NCI-H345 (cell line): ENCODE results near the gene NOLC1.

Source experiments
- DNase-seq: peaks from one replicate; lab custom pipeline; 2025; lab: John Stamatoyannopoulos, UW

Gene NOLC1

DNA sequence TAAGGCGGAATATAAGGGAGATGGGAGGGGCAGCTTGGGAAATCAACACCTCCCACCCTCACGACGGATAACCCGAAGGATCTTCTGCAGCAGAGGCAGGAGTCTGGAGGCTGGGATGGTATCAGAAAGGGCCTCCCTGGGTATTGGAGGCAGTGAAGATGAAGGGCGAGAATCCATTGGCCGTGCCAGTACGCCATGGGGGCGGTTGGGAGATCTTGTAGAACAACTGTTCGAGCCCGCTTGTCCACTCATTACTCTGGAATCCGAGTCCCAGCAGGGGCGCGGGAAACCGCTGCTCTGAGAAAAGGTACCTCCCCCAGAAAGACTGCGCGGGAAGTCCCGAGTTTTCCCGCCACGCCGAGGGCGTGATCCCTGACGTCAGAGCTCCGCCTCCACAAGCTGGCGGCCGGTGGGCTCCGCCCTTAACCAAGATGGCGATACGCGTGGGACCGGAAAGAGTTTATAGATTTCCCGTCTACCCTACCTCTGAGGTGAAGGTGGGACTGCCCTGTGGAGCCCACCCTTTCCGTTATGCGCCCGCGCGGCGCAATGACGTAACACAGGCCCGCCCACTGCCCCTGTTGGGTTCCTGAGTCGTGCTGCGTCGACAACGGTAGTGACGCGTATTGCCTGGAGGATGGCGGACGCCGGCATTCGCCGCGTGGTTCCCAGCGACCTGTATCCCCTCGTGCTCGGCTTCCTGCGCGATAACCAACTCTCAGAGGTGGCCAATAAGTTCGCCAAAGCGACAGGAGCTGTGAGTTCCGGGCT, at the start of gene NOLC1:
NOLC1 (plus strand) TSS at position 616 of the 771 bp plus-strand sequence; CDS start at position 638, 22 bp downstream.
- peak; percentile 97 for DNase-seq

GRCh38 chr10:102102421-102102820, 49.8 kb upstream of the NOLC1 start:
- DNase-seq: no peak

- DNase-seq: no peak
These were observed 45.2 kb upstream of the NOLC1 start for GRCh38 chr10:102106998-102107397.

GRCh38 chr10:102109166-102110116, 42.7 kb upstream of the NOLC1 start:
- DNase-seq: no peak

GRCh38 chr10:102111276-102111675, 40.9 kb upstream of the NOLC1 start:
- DNase-seq: no peak

DNA sequence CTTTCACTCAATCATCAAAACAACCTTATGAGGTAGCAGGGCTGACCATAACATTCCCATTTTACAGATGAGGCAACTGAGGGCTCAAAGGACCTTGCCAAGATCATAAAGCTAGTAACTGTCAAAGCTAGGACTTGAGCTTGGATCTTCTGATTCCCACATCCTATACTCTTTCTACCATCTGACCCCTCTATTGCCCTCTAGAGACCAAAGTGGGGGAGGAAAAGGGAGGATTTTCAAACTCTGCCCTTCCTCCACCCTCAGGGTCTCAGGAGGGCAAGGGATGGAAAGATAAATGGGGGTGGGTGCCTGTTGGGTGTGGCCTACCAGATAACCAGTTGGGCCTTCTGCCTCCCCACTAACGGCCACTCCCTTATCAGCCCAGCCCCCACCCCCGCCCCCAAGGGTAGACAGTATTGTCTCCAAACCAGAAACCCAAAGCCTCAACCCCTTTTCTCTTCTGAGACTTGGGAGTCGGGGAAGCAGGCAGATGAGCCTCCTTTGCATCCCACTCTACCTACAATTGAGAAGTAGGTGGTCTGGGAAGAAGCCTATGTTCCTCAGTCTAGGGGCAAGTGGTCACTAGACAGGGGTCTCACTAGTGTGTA, 39.9 kb upstream of the NOLC1 start:
- no peak for DNase-seq

DNA sequence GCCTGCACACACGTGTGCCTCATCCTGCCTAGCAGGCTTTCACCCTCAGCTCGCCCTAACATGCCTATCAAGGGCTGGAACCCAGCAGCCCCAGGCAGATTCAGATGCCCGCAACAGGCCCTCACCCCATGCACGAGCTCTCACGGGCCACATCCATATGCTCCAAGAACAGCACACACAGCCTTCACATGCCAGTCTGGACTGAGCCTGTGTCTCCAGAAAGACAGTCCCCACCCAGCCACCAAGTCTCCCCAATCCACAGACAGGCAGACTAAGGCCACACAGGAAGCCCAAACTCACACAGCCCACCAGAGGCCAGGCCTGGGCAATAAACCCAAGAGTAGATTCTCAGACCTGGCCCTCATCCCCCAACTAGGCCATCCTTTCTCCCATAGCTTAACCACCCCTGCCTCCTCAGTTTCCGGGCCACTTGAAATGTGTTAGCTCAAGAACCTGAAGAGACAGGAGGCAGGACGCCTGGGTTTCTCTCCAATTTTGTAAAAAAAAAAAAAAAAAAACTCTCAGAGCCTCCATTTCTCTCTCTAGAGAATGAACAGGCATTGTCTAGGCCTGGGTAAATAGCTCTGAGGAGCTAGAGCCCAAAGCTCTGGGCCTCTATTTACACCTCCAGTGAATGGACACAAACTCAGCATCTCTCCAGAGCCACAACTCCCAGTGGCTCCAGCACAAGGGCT, 38.8 kb upstream of the NOLC1 start:
- DNase-seq: no peak

- DNase-seq: peak; percentile 6
These were observed 38.0 kb upstream of the NOLC1 start for GRCh38 chr10:102113956-102114857.

DNA sequence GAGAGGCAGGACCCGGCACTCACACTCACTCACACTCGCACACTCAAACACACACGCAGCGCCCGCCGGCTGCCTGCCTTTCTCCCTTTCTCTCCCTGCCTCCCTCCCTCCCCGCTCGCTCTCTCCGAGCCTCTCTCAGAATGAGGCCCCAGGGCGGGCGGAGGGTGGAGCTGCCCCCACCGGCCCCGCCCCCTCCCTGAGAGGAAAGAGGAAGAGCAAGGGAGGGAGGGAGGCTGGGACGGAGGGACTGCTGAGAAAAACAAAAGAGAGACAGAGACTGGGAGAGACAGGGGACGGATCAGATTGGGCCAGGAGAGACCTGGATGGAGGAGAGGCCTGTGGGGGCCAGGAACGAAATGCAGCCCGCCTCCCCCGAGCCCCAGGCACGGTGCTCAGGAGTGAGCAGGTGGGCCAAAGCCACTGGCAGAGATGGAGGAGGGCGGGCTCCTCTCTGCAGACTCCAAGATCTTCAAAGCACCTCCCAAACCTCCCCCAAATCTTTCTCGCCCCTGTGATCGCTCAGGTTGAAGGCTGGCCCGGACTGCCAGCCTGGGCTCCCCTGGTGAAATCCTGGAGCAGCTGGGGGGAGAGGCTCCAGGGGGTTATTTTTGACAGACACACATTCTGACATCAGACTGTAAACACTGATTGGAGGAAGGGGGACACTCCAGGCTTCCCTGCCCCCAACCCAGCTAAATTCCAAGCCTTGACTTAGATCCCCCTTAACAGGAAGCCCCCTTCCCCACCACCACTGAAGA, 37.1 kb upstream of the NOLC1 start:
- DNase-seq: peak; percentile 84

- no peak for DNase-seq
These were observed 36.4 kb upstream of the NOLC1 start for GRCh38 chr10:102115775-102116174.

- no peak for DNase-seq
These were observed 35.5 kb upstream of the NOLC1 start for GRCh38 chr10:102116656-102117055.

GRCh38 chr10:102117391-102118159, 34.6 kb upstream of the NOLC1 start:
- DNase-seq: peak; percentile 86

GRCh38 chr10:102118867-102119266, 33.3 kb upstream of the NOLC1 start:
- peak; percentile 4 for DNase-seq

- peak; percentile 27 for DNase-seq
These were observed 32.6 kb upstream of the NOLC1 start for GRCh38 chr10:102119417-102120141.

DNA sequence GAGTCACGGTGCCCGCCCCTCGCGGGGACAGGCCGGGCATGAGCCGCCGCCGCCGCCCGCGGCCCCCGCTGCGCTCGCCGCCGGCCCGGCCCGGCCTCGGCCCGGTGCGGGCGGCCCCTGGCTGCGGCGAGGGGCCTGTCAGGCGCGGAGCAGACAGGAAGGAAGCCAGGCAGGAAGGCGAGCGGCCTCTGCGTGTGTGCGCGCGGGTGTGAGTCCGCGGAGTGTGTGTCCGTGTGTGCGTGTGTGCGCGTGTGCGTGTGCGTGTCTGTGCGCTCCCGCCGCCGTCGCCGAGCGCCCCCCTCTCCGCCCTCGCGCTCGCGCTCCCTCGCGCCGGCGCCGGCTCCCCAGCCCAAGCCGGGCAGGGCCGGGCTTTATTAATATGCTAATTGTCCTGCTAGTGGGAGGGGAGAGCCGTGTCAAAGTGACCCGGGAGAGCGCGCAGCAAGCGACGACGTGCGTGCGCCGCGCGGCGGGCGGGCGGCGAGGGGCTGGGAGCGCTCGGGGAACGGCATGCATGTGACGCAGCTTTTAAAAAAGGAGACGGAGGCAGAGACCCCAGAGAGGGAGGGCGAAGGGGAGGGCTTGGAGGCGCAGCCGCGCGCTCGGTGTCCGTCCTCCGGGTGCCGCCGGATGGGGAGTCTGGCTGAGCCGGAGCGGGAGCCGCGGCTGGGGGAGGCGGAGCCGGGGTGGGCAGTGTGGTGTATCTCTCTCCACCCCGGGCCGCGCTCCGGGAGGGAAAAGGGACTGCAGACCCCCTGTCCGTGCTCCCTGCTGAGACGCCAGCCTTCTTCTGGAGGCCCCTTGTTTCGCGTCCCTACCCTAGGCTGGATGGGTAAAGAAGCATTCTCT, 31.8 kb upstream of the NOLC1 start, which contains the start of gene LDB1:
LDB1 (minus strand) TSS at position 227 of the 849 bp plus-strand sequence. CDS start 258 bp downstream, outside the sequence.
- peak; percentile 67 for DNase-seq

- DNase-seq: no peak
These were observed 31.0 kb upstream of the NOLC1 start for GRCh38 chr10:102120991-102121738.
